EH (cell line): ENCODE results near the gene EGR2.
A peak's percentile ranks its signal among the peaks of the same experiment; 100 is the strongest.

Experiments
- DNase-seq: peaks from one replicate; pipeline ENCODE4 v3.0.0-alpha.2; 2015; ENCODE audit warnings: low read depth

EGR2 gene

GRCh38 chr10:62816331-62817120 is at the start of gene EGR2:
TSS of gene EGR2 (minus strand) at chr10:62816366. CDS start at chr10:62816029, 337 bp downstream.
- peak; percentile 93 for DNase-seq

GRCh38 chr10:62862447-62862846 is 46.3 kb upstream of the EGR2 start:
- DNase-seq: no peak

- no peak for DNase-seq
Measured at GRCh38 chr10:62861507-62861906, 45.3 kb upstream of the EGR2 start.

GRCh38 chr10:62860946-62861345 is 44.8 kb upstream of the EGR2 start:
- DNase-seq: no peak

- DNase-seq: peak; percentile 7
Measured at GRCh38 chr10:62858364-62858763, 42.2 kb upstream of the EGR2 start.

- no peak for DNase-seq
Measured at GRCh38 chr10:62856021-62856420, 39.9 kb upstream of the EGR2 start.

- no peak for DNase-seq
Measured at GRCh38 chr10:62853710-62854109, 37.5 kb upstream of the EGR2 start.

- DNase-seq: no peak
Measured at GRCh38 chr10:62852961-62853702, 37.0 kb upstream of the EGR2 start.

GRCh38 chr10:62851442-62851841 is 35.3 kb upstream of the EGR2 start:
- no peak for DNase-seq

GRCh38 chr10:62850646-62851045 is 34.5 kb upstream of the EGR2 start:
- no peak for DNase-seq

- DNase-seq: no peak
Measured at GRCh38 chr10:62847433-62847832, 31.3 kb upstream of the EGR2 start.

- DNase-seq: no peak
Measured at GRCh38 chr10:62844280-62845011, 28.3 kb upstream of the EGR2 start.

GRCh38 chr10:62843600-62843999 is 27.4 kb upstream of the EGR2 start:
- no peak for DNase-seq

- no peak for DNase-seq
Measured at GRCh38 chr10:62842983-62843382, 26.8 kb upstream of the EGR2 start.

- DNase-seq: no peak
Measured at GRCh38 chr10:62839590-62839989, 23.4 kb upstream of the EGR2 start.

GRCh38 chr10:62831346-62831745 is 15.2 kb upstream of the EGR2 start:
- peak; percentile 77 for DNase-seq

GRCh38 chr10:62830679-62831078 is 14.5 kb upstream of the EGR2 start:
- DNase-seq: no peak

- DNase-seq: no peak
Measured at GRCh38 chr10:62829622-62830021, 13.5 kb upstream of the EGR2 start.

- DNase-seq: no peak
Measured at GRCh38 chr10:62826273-62826672, 10.1 kb upstream of the EGR2 start.

GRCh38 chr10:62820586-62820985 is 4.4 kb upstream of the EGR2 start:
- DNase-seq: no peak

- peak; percentile 6 for DNase-seq
Measured at GRCh38 chr10:62819141-62819920, 3.2 kb upstream of the EGR2 start.

GRCh38 chr10:62818426-62819011 is 2.4 kb upstream of the EGR2 start:
- DNase-seq: no peak
